Ovary (tissue), 9 donors: ENCODE data around the gene CDK18. TPM values are rescaled to one million over a fixed set of nuclear protein-coding genes. Genes with fewer than 3 reads are reported as not detected.

Experiments used
- DNase-seq, 5 donors: peaks; one replicate each; pipeline ENCODE4 v3.0.0-alpha.2; 2019 to 2020
- H3K27ac ChIP-seq, 2 donors: fragments of 200-600 bp; one replicate each; pipeline versions ENCODE4 v1.5.1 to v1.8.0; 2019 to 2022
- H3K27me3 ChIP-seq: fragments of 200-600 bp; one replicate; pipeline ENCODE4 v1.8.0; 2022
- H3K36me3 ChIP-seq: fragments of 200-600 bp; sonication (generic); one replicate; pipeline ENCODE4 v1.5.1; 2019
- H3K4me1 ChIP-seq: one replicate; pipeline ENCODE4 v1.8.1; 2013; ENCODE audit warnings: mild to moderate bottlenecking, moderate library complexity; ENCODE audit not compliant: insufficient read depth
- H3K4me3 ChIP-seq: fragments of 200-600 bp; sonication (generic); one replicate; pipeline ENCODE4 v1.5.1; 2017
- H3K9me3 ChIP-seq, 2 donors: fragments of 200-600 bp in 1 of 2; sonication (generic) in 1 of 2; one replicate each; pipeline versions ENCODE4 v1.5.1 to v1.8.1; 2013 to 2019; ENCODE audit warnings: mild to moderate bottlenecking in 1 of 2, moderate library complexity in 1 of 2
- EP300 ChIP-seq: sonication (generic); formaldehyde crosslinking; IDR thresholded peaks from one replicate; pipeline ENCODE4 v1.6.1; 2017; ENCODE audit warnings: antibody characterized with exemption
- POLR2A ChIP-seq: fragments of 450-650 bp; IDR thresholded peaks from one replicate; pipeline ENCODE4 v1.6.1; 2017; ENCODE audit warnings: antibody characterized with exemption, mild to moderate bottlenecking, moderate library complexity
- WGBS, 3 donors: extraction: QIAGEN DNeasy Blood & Tissue Kit in 1 of 3; methylation state at CpG; one replicate each; pipeline versions ENCODE4 v1.1.5 to v1.1.7; 2013 to 2017; 5-methylcytosine and 5-hydroxymethylcytosine counted together
- intact Hi-C, 4 donors: fragments of 100-400 bp; cut with DNase I; formaldehyde crosslinking; loops; one replicate each; pipeline versions ENCODE4 v1.11.0 to v1.15.1; 2022 to 2023
- polyA plus RNA-seq, 2 donors: library from polyadenylated mRNA; stranded (reverse); fragments of 200-250 nt in 1 of 2; fragments of 350-450 nt in 1 of 2; fragmentation: Illumina TruSeq in 1 of 2; extraction: RNeasy Lipid Tissue Mini Kit (QIAGEN cat#74804) in 1 of 2; gene quantifications; one replicate each; pipeline ENCODE4 v1.2.3, GENCODE V29; 2013 to 2014
- total RNA-seq, 7 donors: library from RNA; depleted of rRNA in 2 of 7; stranded (reverse); fragments of >200 nt in 2 of 7; fragmentation: NEBNext Ultra II Directional in 3 of 7; extraction: Animal tissue kit (Norgen Biotek cat#: 25700) in 3 of 7; gene quantifications; one replicate each; pipeline versions ENCODE4 v1.1.0 to v1.2.4, GENCODE V29; 2016 to 2023
- TF ChIP-seq, protein P1 (sequence below), 3 donors: fragments of 450-650 bp in 2 of 3; fragments of 200-600 bp in 1 of 3; IDR thresholded peaks; one replicate each; pipeline versions ENCODE4 v1.5.1 to v1.8.0; 2016 to 2022; ENCODE audit warnings: antibody characterized with exemption in 3 of 3, mild to moderate bottlenecking in 1 of 3
- donor health status: DM: no; HTN: no; CAD: no; lungs with moderate emphysema.
- donor health status: DM: no; HTN: no; CAD: no.
- donor health status: Bipolar disorder and iron deficiency.
- donor health status: DM: yes; HTN: yes; CAD: no.
- donor health status: DM: no; HTN: no; CAD: no.
- donor health status: DM: yes; HTN: yes; CAD: no.

The CDK18 gene
- total and polyA plus RNA-seq, 9 donors, result 6.3 to 31.5 (median 18.8) TPM

DNA sequence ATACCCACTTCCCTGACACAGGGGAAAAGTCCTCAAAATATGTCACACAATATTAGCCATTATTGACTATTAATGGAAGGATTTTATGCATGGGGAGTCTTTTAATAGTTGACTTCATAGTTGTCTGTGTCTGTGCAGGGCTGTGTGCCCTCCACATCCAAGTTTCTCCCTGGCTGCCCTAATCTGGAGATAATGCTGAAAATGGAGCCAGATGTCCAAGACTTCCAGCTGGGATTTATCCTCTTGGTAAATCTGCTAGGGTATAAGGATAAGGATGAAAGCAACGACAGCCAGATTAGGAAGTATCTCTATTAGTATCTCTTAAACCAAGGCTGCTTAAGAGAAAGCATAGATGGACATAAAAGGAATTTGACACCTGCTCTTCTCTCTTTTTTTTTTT, 42.1 kb downstream of the CDK18 start:
- Histone ChIP-seq H3K4me1 (no peaks in the 10 kb centered on the region), H3K4me3 (no peak overlapping the region), H3K36me3 (no peaks in the 10 kb centered on the region), H3K9me3 (no peaks in the 10 kb centered on the region), H3K27ac (no peak overlapping the region), H3K27me3 (no peaks in the 10 kb centered on the region)
- no peak for DNase-seq
- TF ChIP-seq, protein P1, sequence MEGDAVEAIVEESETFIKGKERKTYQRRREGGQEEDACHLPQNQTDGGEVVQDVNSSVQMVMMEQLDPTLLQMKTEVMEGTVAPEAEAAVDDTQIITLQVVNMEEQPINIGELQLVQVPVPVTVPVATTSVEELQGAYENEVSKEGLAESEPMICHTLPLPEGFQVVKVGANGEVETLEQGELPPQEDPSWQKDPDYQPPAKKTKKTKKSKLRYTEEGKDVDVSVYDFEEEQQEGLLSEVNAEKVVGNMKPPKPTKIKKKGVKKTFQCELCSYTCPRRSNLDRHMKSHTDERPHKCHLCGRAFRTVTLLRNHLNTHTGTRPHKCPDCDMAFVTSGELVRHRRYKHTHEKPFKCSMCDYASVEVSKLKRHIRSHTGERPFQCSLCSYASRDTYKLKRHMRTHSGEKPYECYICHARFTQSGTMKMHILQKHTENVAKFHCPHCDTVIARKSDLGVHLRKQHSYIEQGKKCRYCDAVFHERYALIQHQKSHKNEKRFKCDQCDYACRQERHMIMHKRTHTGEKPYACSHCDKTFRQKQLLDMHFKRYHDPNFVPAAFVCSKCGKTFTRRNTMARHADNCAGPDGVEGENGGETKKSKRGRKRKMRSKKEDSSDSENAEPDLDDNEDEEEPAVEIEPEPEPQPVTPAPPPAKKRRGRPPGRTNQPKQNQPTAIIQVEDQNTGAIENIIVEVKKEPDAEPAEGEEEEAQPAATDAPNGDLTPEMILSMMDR (IDR thresholded peaks at IDR 0.05), result no peak
- TF ChIP-seq EP300, result no peak
- no peak for TF ChIP-seq POLR2A
- intact Hi-C loops, result no loop called here
- WGBS, 3 donors, result 14 to 38% (median 15%) methylated on average over 1 of the region's 1 CpG

DNA sequence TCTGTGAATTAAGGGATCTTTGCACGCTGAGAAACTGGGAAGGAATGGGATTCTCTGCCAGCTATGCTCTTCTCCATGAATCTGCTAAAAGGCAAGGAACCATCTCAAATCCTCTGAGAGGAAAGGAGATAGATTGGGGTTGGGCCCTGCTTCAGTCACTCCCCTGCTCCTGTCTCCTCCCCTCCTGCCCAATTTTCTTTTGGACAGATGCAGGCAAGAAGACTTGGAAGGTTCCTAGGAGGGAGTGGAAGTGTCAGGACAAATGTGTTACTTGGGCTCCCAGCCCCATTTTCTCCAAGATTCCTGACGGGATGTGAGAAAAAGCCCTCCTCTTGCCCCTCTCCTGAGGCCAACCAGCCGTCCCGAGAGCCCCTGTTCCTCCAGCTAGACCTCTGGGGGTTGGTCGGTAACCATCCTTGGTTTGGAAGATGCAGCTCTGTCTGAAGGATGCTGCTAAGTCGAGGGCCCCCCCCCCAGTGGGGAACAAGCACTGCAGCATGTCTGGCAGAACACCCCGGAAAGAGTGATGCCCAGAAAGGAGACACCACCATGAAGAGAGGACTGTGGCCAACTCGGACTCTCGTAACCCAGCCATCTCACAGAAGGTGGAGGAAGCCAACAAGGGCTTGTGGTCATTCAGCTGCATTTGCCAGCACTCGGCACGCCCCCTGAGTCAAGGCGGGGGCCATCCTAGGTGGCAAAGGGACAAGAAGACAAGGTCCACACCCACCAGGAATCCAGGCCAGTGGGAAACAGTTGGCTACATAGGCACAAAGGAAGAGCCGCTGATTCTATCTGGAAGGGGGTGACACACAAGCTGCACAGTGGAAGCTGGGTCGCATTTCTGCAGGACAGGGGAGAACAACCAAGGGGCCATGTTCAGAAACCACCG, 43.7 kb downstream of the CDK18 start:
- Histone ChIP-seq H3K4me3 (no peak overlapping the region), H3K27me3 (no peaks in the 10 kb centered on the region), H3K4me1 (no peaks in the 10 kb centered on the region), H3K36me3 (no peaks in the 10 kb centered on the region), H3K27ac (no peak overlapping the region), H3K9me3 (no peaks in the 10 kb centered on the region)
- TF ChIP-seq POLR2A (no peak), EP300 (no peak)
- TF ChIP-seq, protein P1 (IDR thresholded peaks at IDR 0.05), result no peak
- no peak for DNase-seq
- intact Hi-C loops, result no loop called here
- 44 to 56% (median 55%) methylated on average over 15 of the region's 15 CpGs for WGBS, 3 donors

DNA sequence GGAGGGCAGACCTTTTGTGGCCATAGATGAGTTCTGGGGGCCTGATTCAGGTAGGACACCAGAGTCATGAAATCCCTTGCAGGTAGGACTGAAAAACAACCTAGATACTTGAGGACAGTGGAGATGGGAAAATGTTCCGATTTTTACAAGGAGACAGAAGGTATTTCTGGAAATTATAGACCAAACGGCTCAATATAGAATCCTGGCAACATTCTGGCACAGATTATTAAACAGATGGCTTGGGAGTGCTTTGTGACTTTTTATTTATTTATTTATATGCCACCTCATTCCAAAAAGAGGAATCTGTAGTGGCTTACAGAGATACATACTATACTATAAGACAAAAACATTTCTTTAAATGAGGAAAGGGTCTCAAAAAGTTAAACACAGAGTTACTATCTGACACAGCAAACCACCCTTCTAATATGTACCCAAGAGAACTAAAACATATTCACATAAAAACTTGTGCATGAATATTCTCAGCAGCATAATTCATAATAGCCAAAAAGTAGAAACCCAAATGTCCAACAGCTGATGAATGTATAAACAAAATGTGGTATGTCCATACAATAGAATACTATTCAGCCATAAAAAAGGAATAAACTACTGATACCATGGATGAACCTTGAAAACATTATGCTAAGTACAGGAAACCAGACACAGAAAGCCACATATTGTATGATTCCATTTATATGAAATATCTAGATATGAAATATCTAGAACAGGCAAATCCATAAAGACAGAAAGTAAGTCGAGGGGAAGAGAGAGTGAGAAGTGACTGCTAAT, 49.8 kb downstream of the CDK18 start:
- Histone ChIP-seq H3K9me3 (no peaks in the 10 kb centered on the region), H3K27me3 (no peaks in the 10 kb centered on the region), H3K27ac (no peak overlapping the region), H3K36me3 (no peaks in the 10 kb centered on the region), H3K4me1 (no peaks in the 10 kb centered on the region), H3K4me3 (no peak overlapping the region)
- no peak for DNase-seq
- intact Hi-C loops, result no loop called here
- WGBS, 3 donors, result 76 to 82% (median 79%) methylated on average over 3 of the region's 3 CpGs
- TF ChIP-seq POLR2A, result no peak
- TF ChIP-seq, protein P1 (IDR thresholded peaks at IDR 0.05), result no peak
- TF ChIP-seq EP300, result no peak

DNA sequence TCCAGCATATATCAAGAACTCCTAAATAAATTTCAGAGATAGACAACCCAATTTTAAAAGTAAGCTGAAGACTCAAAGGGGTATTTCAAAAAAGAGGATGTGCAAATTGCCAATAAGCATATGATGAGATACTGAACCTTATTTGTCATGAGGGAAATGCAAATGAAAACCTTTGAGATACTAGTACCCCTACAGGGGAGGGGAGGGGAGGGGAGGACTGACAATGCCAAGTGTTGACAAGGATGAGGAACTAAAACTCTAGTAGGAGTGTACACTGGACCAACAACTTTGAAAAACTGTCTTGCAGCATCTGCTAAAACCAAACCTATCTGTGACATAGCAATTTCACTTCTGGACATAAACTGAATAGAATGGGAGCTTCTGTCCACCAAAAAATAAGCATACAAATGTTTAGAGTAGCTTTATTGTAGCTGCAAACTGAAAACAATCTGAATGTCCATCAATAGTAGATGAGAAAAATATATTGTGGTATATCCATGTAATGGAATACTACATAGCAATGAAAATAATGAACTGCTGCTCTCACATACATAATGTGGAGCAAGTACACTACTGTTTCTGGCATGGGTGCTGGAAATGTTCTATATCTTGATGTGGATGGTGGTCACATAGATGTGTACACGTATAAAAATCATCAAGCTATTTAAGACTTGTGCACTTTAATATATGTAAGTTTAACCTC, 57.2 kb downstream of the CDK18 start:
- Histone ChIP-seq H3K4me1 (no peaks in the 10 kb centered on the region), H3K27ac (no peak overlapping the region), H3K9me3 (no peaks in the 10 kb centered on the region), H3K36me3 (no peaks in the 10 kb centered on the region), H3K27me3 (no peaks in the 10 kb centered on the region), H3K4me3 (no peak overlapping the region)
- 79 to 92% (median 91%) methylated on average over 1 of the region's 1 CpG for WGBS, 3 donors
- no peak for DNase-seq
- TF ChIP-seq POLR2A (no peak), EP300 (no peak)
- TF ChIP-seq, protein P1 (IDR thresholded peaks at IDR 0.05), result no peak
- intact Hi-C loops, result no loop called here
